HepG2 (cell line): Measurements from ENCODE around the gene PTGIS. TPM values are rescaled to one million over a fixed set of nuclear protein-coding genes. Genes with fewer than 3 reads are reported as not detected.

Experiments
- ATRX ChIP-seq: sonication (generic); formaldehyde crosslinking; IDR thresholded peaks from 2 replicates; pipeline ENCODE4 v1.4.0; 2020; ENCODE audit warnings: missing genetic modification reagents, borderline replicate concordance
- DNMT3B ChIP-seq: conservative IDR thresholded peaks from 2 replicates; pipeline ENCODE4 v1.6.1; 2016; ENCODE audit warnings: missing biosample characterization, control low read depth
- FOXK2 ChIP-seq: fragments of 450-650 bp; IDR thresholded peaks from 2 replicates; pipeline ENCODE4 v1.6.1; 2016
- MIER3 ChIP-seq: IDR thresholded peaks from 2 replicates; pipeline ENCODE4 v1.6.1; 2016; ENCODE audit warnings: missing compliant biosample characterization, borderline replicate concordance
- MIXL1 ChIP-seq: IDR thresholded peaks from 2 replicates; pipeline ENCODE4 v1.6.1; 2016
- NONO ChIP-seq, 2 experiments: fragments of 450-650 bp in 1 of 2; sonication (generic) in 1 of 2; formaldehyde crosslinking in 1 of 2; IDR thresholded peaks in 1 of 2; conservative IDR thresholded peaks in 1 of 2; 2 replicates each; pipeline versions ENCODE4 v1.6.1 to v1.8.0; 2017 to 2022; ENCODE audit warnings: mild to moderate bottlenecking in 1 of 2, missing genetic modification reagents in 1 of 2, moderate library complexity in 1 of 2
- RARA ChIP-seq: IDR thresholded peaks from 2 replicates; pipeline ENCODE4 v1.6.1; 2016; ENCODE audit warnings: missing genetic modification reagents, missing compliant biosample characterization
- TOPORS ChIP-seq: sonication (generic); formaldehyde crosslinking; IDR thresholded peaks from 2 replicates; pipeline ENCODE4 v1.8.0; 2023; ENCODE audit warnings: mild to moderate bottlenecking, missing genetic modification reagents
- ZBTB33 ChIP-seq: sonication (generic); formaldehyde crosslinking; IDR thresholded peaks from 2 replicates; pipeline ENCODE4 v1.4.0; 2020; ENCODE audit warnings: missing genetic modification reagents
- ZNF567 ChIP-seq: sonication (generic); formaldehyde crosslinking; IDR thresholded peaks from 2 replicates; pipeline ENCODE4 v1.8.1; 2023; ENCODE audit warnings: mild to moderate bottlenecking, missing genetic modification reagents, borderline replicate concordance
- polyA plus RNA-seq, 8 experiments: library from polyadenylated mRNA; depleted of rRNA in 3 of 8; stranded (reverse) in 7 of 8; unstranded in 1 of 8; fragments of >200 nt; fragmentation: Illumina TruSeq in 4 of 8; extraction: Trizol in 4 of 8; gene quantifications; 2 replicates each; pipeline versions ENCODE4 v1.2.1 to v1.2.3, GENCODE V29; 2011 to 2016; ENCODE audit warnings: low read depth in 4 of 8, missing spikeins in 1 of 8, mixed read lengths in 1 of 8; ENCODE audit not compliant: insufficient read depth in 1 of 8
- total RNA-seq, 5 experiments: library from RNA; depleted of rRNA; stranded (reverse); fragments of >200 nt; fragmentation: Illumina TruSeq; extraction: Trizol; gene quantifications; 2 replicates each; pipeline ENCODE4 v1.2.3, GENCODE V29; 2016; ENCODE audit warnings: low read depth in 1 of 5
- TF ChIP-seq, protein P1 (sequence below): sonication (generic); formaldehyde crosslinking; IDR thresholded peaks from 2 replicates; pipeline ENCODE4 v1.5.0; 2020; ENCODE audit warnings: missing genetic modification reagents, mild to moderate bottlenecking, borderline replicate concordance
- TF ChIP-seq, protein P2 (sequence below): sonication (generic); formaldehyde crosslinking; conservative IDR thresholded peaks from 2 replicates; pipeline ENCODE4 v1.4.0; 2020; ENCODE audit warnings: missing genetic modification reagents
- TF ChIP-seq, protein P3 (sequence below): sonication (generic); formaldehyde crosslinking; IDR thresholded peaks from 2 replicates; pipeline ENCODE4 v1.4.0; 2020; ENCODE audit warnings: mild to moderate bottlenecking, missing genetic modification reagents
- TF ChIP-seq, protein P4 (sequence below): sonication (generic); formaldehyde crosslinking; IDR thresholded peaks from 2 replicates; pipeline ENCODE4 v1.4.0; 2020; ENCODE audit warnings: mild to moderate bottlenecking, missing genetic modification reagents
- TF ChIP-seq, protein P5 (sequence below): sonication (generic); formaldehyde crosslinking; conservative IDR thresholded peaks from 2 replicates; pipeline ENCODE4 v1.8.0; 2022; ENCODE audit warnings: low read depth, missing genetic modification reagents

Gene PTGIS
- total and polyA plus RNA-seq, 2 of the 13 experiments (the other 11 are each of a cell fraction or from before 2014, with no cell fraction given): not detected

DNA sequence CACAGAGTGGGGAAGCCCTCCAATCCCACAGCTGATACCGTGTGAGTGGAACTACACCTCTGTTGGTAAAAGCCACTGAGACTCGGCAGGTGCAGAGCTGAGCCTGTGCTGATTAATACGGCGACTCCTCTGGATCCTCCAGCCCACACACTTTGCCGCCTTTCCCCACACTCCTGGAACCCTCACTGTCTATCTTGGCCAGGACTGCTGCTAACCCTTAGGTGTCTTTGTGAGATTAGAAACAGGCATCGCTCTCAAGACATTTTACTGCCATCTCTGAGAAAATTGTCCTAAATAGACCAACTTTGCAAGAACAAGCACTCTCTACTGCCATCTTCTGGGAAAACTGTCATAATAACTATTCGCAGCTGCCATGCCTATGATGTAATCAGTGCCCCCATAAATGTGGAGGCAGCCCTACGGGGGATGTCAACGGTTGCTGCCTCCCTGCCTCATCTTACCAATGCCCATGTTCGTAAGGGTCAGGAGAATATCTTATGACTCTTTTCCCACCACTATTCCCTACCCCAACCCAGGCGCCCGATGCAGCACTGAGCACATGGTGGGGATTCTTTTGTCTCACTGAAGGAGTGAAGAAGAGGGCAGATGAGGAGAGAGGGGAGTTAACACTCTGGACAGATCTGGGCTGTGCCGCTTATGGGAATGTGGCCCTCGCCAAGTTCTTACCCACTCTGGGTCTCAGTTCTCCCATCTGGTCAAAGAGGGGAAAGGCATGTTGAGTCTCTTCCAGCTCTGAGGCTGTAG lies 59.3 kb downstream of the PTGIS start (continued):
- TF ChIP-seq, protein P1, sequence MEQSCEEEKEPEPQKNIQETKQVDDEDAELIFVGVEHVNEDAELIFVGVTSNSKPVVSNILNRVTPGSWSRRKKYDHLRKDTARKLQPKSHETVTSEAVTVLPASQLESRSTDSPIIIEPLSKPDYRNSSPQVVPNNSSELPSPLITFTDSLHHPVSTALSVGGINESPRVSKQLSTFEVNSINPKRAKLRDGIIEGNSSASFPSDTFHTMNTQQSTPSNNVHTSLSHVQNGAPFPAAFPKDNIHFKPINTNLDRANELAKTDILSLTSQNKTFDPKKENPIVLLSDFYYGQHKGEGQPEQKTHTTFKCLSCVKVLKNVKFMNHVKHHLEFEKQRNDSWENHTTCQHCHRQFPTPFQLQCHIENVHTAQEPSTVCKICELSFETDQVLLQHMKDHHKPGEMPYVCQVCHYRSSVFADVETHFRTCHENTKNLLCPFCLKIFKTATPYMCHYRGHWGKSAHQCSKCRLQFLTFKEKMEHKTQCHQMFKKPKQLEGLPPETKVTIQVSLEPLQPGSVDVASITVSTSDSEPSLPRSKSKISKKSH (CRISPR knock-in tag): 0 out of 2 replicates have a peak, but pooled peaks have one; percentile 4
- TF ChIP-seq FOXK2 (no peak), RARA (CRISPR knock-in tag) (0 out of 2 replicates have a peak, but pooled peaks have one; percentile 9), ATRX (CRISPR knock-in tag) (no peak), DNMT3B (CRISPR knock-in tag) (no peak), NONO (IDR thresholded peaks at IDR 0.05) (no peak), NONO (CRISPR knock-in tag; conservative IDR thresholded peaks at IDR 0.05) (0 out of 2 replicates have a peak, but pooled peaks have one; percentile 29), ZNF567 (no peak), MIXL1 (CRISPR knock-in tag) (no peak), MIER3 (0 out of 2 replicates have a peak, but pooled peaks have one; percentile 42), TOPORS (CRISPR knock-in tag) (no peak), ZBTB33 (CRISPR knock-in tag) (no peak)
- TF ChIP-seq, protein P2, sequence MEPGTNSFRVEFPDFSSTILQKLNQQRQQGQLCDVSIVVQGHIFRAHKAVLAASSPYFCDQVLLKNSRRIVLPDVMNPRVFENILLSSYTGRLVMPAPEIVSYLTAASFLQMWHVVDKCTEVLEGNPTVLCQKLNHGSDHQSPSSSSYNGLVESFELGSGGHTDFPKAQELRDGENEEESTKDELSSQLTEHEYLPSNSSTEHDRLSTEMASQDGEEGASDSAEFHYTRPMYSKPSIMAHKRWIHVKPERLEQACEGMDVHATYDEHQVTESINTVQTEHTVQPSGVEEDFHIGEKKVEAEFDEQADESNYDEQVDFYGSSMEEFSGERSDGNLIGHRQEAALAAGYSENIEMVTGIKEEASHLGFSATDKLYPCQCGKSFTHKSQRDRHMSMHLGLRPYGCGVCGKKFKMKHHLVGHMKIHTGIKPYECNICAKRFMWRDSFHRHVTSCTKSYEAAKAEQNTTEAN (CRISPR knock-in tag): no peak
- TF ChIP-seq, protein P3, sequence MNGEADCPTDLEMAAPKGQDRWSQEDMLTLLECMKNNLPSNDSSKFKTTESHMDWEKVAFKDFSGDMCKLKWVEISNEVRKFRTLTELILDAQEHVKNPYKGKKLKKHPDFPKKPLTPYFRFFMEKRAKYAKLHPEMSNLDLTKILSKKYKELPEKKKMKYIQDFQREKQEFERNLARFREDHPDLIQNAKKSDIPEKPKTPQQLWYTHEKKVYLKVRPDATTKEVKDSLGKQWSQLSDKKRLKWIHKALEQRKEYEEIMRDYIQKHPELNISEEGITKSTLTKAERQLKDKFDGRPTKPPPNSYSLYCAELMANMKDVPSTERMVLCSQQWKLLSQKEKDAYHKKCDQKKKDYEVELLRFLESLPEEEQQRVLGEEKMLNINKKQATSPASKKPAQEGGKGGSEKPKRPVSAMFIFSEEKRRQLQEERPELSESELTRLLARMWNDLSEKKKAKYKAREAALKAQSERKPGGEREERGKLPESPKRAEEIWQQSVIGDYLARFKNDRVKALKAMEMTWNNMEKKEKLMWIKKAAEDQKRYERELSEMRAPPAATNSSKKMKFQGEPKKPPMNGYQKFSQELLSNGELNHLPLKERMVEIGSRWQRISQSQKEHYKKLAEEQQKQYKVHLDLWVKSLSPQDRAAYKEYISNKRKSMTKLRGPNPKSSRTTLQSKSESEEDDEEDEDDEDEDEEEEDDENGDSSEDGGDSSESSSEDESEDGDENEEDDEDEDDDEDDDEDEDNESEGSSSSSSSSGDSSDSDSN (CRISPR knock-in tag): no peak
- TF ChIP-seq, protein P4, sequence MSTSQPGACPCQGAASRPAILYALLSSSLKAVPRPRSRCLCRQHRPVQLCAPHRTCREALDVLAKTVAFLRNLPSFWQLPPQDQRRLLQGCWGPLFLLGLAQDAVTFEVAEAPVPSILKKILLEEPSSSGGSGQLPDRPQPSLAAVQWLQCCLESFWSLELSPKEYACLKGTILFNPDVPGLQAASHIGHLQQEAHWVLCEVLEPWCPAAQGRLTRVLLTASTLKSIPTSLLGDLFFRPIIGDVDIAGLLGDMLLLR (CRISPR knock-in tag): no peak
- TF ChIP-seq, protein P5, sequence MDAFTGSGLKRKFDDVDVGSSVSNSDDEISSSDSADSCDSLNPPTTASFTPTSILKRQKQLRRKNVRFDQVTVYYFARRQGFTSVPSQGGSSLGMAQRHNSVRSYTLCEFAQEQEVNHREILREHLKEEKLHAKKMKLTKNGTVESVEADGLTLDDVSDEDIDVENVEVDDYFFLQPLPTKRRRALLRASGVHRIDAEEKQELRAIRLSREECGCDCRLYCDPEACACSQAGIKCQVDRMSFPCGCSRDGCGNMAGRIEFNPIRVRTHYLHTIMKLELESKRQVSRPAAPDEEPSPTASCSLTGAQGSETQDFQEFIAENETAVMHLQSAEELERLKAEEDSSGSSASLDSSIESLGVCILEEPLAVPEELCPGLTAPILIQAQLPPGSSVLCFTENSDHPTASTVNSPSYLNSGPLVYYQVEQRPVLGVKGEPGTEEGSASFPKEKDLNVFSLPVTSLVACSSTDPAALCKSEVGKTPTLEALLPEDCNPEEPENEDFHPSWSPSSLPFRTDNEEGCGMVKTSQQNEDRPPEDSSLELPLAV (CRISPR knock-in tag): no peak
